RKO (cell line): ENCODE results near the gene PEMT.

ENCODE experiments used
- DNase-seq: peaks from one replicate; pipeline ENCODE4 v3.0.0-alpha.2; 2016; ENCODE audit warnings: low spot score

The PEMT gene

DNA sequence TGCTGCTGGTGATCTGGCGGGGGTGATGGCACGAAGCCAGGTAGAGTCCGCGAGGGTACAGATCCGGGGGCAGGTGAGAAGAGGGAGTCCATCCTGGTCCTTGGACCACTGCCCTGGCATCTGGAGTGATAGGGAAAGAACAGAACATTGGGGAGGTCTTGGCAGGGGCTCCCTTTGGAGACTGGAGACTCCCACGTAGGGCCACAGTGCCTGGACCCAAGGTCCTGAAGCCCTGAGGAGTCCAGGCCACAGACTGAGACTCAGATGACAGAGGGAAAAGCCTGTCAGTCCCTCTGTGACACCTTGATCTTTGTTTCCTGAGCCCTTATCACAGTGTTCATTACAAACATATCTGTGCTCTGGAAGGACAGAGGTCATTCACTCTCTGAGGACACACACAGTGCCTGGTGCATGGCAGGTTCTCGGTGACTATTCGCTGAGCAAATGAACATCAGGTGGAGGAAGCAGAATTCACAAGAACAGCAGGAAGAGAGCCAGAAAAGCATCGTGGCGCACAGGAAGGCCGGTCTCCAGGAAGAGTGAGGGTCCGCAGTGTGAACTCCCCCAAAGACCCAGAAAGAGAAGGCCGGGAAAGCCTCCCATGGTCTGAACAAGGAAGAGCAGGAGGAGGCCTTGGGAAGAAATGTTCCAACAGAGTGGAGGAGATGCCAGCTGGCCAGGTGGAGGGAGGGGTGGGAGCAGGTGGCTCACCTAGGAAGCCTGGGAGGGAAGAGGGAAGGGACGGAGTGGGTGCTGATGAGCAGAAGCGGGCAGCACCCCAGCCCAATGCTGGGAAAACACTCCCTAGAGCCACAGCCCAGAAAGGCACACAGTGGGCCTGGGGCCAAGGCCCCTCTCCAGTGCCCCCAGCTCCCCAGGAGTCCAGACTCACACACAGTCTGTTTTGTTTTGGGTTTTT lies 20.5 kb downstream of the PEMT start:
- DNase-seq: no peak

DNA sequence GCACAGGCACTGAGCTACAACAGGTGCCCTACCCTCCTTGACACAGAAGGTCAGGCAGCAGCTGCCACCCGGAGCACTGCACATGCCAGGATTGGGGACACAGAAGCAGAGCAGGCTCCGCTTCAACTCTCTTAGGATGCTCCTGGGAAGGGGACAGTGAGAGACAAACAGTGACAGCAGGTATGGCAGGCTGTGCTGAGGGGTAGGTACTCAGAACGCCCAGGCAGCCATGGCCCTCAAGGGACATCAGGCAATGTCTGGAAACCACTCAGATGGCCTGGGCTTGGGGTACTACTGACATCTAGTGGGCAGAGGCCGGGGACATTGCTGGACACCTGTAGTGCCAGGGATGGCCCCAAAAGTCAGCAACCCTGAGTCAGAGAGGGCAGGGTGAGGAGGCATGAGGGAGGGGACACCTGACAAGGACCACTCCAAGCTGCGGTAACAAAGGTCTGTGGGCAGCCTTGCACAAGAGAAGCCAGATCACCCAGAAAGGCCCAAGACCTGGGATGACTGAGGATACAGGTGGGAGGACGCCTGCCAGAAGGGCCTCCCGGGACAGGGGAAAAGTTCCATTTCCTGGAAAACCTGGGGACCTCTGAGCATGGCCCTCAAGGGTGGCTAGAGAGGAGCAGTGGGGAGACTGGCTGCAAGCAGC lies 21.2 kb downstream of the PEMT start:
- peak; percentile 17 for DNase-seq

DNA sequence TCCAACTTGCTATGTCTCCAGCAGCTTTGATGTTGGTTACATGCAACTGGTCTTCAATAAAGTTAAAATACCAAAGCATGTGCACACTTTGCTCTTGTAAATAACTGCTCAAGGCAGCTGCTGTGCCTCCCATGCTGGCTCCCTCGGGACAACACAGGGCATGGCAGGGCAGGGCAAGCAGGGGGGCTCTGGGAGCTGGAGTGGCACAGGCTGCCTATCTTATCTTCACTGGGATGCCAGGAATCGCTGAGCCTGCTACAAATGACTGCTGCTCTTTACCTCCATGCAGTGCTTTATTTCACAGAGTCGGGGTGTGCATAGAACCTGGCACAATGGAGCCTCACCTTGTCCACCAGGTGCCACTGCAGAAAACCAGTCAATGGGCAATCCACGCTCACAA lies 21.8 kb downstream of the PEMT start:
- no peak for DNase-seq

DNA sequence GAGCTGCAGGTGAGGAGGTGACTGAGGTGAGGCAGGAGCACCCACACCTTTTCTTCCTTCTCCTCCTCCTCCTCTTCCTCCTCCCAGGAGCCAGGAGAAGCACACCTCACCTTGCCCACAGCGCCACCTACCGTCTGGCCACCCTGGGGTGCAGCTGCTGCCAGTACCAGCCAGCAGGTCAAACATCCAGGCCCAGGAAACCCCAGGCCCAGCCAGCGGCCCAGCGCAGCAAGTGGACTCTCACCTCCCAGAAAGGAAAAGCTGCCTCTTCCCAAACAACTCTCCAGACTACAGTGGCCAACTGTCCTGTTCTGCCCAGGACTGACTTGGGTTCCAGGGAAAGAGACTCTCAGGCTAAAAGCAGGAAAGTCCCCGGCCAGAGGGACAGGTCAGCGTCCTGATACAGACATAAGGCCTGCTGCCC lies 22.7 kb downstream of the PEMT start:
- peak; percentile 35 for DNase-seq

DNA sequence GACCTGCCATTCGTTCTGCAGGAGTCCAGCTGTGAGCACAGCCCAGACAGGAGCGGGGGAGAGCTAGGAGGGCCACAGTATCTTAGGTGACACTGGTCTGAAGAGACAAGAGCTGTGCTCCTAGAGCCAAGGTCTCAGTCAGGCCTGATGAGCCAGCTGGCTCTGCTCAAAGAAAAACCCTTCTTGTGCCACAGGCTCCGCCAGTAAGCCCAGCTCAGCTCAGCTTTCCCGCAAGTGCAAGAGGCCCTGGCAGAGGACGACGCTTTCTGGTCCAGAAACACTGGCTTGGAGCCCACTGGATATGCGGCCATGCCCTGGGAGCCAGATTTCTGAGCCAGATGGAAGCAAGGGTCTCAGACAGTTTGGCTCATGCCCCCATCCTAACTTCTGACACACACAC lies 23.9 kb downstream of the PEMT start:
- no peak for DNase-seq

DNA sequence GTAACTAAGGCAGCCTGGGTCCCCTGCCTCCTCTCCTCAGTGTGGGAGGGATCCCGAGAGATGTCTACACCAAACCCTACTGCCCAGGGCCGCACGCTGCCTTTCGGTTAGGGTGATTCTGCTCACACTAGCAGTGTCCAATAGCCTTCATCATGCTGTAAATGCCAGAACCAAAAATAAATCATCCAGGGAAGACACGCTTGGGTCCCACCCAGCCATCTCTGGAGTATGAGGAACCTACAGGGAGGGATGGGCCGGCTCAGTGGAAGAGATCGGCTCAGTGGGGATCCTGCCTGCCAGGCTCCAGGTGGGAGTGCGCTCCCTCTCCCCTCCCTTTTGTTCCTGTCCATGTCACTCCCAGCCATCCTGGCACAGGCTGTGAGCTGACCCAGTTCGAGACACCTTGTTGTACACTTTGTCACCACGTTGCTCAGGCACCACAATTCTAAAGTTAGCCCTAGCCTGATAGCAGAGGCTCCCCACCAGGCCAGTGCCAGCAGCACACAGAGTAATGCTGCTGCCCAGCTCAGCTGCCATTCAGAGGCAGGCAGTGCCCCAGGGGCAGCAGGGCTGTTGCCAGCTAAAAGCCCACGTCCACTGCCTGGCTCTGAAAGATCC lies 24.5 kb downstream of the PEMT start:
- no peak for DNase-seq

DNA sequence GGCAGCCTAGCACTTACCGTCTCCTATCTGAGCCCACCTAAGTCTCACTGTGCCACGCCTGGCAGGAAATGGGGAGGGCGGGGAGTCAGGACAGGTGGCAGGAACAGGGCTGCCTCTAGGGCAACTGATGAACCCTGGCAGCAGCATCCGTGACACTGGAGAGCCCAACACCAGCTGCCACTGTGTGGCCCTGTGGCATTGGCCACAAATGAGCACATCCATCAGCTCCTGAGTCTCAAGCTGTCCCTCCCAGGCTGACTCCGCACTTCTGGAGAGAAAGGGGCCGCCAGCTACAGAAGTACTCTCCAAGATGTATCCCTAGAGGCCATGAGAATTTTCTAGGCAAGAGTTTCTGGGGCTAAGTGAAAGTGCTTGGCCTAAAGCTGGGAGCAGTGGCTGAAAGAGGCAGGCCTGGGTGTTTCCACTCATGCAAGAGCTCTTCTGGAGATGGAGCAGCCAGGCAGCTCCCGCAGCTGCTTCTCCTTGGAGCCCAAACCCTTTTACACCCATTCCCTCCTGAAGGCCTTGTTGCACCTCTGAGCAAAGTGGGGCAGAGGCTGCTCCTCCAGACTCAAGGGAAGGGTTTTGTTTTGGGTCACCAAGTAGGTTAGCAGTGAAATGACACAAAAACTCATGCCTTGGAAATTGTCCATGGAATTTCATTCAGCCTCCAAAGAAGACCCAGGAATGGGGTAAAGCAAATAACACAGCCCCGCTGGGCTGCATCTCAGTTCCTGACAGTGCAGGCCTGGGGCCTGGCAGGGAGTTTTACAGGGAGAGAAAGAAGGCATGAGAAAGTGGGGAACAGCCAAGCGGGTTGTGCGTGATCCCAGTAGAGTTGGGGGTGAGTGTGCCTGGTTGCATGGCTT lies 25.8 kb downstream of the PEMT start:
- no peak for DNase-seq

DNA sequence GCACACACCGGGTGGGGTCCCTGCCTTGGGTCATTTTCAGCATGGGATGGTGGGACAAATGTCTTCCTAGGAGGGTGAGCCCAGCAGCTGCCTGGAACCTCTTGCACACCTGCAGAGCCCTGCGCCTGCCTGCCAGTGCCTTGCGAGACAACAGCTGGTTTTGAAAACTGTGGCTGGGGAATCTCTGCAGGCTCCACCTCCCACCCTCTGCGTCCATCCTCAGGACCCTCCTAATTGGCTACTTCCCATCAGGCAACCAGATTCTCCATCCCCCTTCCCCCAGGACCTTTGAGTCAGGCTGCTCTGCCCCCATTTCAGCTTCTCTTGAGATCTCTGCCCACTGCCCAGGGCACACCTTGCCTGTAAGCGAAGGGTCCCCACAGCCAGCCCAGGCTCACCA lies 26.6 kb downstream of the PEMT start:
- no peak for DNase-seq

DNA sequence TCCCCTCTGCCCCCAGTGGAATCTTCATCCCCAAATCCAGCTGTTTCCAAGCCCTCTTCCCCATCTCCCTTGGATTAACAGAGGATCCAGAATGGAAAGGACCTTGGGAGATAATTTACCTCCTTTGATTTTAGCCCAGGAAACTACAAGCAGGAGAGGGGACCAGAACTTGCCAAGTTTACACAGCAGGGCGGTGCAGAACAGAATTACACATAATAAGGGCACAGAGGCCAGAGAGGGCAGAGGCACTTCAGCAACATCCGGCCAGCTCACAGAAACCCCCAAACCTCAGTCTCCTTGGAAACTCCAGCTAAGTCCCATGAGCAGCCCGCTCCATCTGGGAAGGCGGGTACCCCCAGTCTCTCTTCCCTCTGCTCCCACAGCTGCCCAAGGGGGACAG lies 27.2 kb downstream of the PEMT start:
- no peak for DNase-seq

DNA sequence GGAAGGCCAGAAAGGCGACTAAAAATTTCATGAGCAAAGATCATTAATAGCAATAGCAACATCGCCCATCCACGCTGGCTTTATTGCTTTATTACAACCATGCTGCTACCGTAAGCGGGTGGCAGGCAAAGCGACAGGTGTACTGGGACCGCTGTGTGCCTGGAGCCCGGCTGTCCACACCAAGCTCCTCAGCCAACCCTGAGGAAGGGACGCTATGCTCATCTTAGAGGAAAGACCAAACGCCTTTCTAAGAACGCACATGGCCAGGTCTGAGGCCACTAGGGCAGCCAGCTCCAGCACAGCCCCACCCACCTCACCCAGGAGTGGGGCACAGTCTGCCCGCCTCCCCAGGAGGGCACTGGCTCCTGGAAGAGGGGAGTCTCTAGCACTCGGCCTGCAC lies 28.0 kb downstream of the PEMT start:
- DNase-seq: no peak

DNA sequence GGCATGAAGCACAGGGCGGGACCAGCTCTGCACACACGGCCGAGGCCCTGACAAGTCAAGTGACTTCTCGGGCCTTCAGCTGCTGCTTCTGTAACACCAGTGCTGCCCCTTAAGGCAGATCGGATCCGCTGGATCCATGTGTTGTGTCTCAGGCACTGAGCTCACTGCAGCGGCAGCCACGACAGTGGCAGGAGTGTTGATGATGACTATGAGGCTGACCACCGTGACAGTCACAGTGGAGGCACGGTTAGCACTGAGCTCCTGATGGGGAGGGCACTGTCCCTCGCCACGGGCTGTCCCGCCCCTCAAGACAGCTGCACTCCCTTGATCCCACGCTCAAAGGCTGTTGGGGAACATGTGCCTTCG lies 29.4 kb downstream of the PEMT start:
- no peak for DNase-seq

DNA sequence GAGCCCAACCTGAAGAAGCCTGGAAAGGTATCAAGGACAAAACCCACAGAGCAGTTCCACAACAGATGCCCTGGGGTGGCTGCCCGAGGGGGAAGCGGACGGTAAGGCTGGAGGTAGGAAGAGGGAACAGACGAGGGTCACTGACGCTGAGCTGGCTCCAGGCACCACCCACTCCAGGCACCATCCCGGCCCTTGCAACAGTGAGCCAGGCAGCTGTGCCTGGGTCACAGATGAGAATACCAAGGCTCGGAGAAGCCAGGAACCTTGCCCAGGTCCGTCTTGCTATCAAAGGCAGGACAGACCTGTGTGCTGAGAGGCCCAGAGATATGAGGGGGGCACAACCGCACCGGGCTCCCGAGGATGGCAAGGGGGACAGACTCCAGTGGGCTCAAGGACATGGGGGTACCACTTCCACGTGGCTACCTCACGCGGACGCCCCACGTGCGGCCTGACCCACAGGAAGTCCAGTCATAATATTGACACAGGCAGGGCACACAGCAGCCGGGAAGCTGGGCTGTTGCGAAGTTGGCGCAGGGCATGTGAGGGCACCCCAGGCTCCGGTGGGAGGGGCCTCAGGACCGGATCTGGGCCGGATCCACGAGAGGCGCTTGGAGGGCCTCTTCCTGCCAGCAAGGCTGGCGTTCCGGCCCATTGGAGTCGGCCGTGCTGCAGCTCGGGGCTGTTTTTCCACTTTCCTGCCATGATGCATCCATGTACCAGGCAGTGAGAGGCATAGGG lies 29.9 kb downstream of the PEMT start:
- no peak for DNase-seq

DNA sequence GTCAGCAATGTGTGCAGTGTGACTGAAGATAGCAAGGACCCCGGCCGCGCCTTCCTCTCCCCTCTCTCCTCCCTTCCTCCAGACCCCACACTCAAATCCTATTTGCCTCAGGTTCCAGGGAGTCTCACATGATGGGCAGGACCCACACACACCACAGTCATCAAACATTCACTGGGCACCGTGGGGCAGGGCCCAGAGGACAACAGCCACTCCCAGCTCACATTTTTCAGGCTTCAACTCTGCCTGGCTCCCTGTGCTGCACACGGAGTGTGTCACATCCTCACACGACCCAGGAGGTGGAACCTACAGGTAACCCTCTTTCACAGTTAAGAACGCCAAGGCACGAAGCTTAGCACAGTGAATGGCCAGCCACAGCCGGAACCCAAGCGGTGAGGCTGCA lies 30.5 kb downstream of the PEMT start:
- no peak for DNase-seq

DNA sequence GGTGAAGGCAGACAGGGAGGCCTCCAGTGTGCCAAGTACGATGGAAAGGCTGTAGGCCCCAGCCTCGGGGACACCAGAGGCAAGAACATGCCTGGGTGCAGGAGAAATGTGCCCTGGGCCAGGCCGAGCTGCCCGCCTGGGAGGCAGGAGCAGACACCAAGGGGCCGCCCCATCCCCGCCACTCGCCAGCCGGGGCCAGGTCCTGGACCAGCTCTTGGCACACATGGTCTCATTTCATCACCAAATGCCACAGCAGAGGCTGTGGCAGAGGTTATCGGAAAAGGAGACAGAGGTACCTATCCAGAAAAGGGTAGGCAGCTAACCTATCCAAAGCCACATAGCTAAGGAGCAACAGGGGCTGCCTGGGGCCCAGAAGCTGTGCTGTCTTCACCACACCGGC lies 31.3 kb downstream of the PEMT start:
- no peak for DNase-seq

DNA sequence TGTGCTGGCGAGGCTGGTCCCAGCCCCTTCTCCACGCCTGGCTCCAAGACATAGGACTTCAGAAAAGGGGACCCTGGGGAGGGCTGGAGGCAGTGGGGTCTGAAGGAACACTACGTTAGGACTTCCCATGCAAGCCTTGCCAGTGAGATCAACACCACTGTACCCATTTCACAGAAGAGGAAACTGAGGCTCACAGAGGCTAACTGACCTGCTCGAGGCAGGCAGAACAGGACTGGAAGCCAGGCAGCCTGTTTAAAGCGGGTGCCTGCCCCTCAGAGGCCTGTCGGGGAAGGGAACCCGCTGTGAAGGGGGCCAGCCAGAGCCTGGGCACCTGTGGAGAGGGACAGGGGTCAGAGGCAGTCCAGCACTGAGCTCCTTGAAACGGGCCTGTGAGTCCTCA lies 32.3 kb downstream of the PEMT start:
- no peak for DNase-seq

DNA sequence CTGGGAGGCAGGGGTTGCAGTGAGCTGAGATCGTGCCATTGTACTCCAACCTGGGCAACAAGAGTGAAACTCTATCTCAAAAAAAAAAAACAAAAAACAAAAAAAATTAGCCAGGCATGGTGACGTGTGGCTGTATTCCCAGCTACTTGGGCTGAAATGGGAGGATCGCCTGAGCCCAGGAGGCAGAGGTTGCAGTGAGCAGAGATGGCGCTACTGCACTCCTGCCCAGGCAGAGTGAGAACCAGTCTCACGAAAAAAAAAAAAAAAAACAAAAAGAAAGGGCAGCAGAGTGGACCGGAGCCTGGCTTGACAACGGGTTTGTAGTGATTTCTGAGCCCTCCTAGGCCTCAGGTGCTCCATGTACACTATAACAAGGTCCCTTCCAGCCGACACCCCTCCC lies 33.1 kb downstream of the PEMT start:
- DNase-seq: no peak

DNA sequence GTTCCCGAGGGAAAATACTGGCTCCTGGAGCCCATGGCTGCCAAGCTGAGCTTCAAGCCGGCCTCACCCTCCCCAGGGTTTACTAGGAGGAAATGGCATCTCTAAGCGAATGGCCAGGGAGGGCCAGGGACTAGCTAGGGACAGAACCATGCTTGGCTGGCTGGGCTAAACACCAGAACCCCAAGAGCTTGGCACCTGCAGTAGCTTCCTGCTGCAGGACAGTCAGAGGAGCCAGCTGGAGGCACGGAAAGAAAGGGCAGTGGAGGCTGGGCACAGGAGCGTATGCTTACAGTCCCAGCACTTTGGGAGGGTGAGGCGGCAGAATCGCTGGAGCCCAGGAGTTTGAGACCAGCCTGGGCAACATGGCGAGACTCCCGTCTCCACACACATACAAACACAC lies 33.7 kb downstream of the PEMT start:
- DNase-seq: no peak

DNA sequence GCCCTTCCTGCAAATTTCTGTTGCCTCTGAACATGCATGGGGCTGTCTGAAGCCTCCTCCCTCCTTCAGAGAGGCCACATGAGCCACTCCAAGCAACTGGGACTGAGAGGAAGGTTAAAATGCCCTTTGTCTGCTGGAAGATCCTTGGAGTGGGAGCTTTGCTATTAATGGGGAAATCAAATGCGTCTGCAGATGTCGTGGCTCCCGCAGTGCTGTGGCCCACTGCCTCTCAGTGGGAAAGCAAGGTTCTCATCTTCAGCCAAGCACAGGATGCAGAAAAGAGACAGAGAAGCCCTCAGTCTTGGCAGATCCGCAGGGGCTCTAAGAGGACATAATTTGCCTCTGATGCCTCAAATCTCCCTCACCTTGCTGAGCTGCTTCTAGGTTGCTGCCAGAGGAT lies 34.8 kb downstream of the PEMT start:
- no peak for DNase-seq

DNA sequence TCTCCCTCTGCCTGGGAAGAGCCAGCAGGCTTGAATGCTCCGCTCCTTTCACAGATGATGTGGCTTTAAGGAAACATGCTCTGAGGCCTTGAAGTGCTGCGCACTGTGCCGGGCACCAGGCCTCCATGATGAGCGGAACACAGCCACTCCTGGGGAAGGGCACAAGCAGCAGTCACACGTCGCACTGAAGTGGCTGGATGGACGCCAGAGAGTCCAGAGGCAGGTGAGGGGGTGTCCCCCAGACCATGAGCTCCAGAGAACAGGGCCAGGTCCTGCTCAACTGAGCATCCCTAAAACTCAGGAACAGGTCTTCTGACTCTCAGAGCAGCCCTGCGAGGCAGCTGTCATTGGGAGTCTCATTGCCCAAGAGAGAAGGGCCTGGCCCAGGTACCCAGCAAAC lies 35.6 kb downstream of the PEMT start:
- DNase-seq: no peak

DNA sequence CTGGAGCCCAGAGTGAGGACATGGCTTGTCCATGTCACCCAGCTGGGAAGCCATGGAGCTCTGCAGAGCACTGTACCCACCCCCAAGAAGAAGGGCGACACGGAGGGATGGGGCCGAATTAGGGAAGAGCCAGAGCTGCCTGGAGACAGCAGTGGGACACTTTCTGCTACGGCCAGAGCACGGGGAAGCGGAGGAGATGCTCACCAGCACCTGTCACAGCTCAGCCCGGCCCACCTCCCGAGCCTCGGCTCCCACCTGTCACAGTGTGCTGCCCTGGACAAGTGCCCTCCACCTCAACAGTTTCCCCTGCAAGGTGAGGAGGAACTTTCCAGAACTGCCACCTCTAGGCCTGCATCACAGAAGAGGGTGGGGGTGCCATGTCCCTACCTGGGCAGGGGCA lies 36.4 kb downstream of the PEMT start:
- DNase-seq: no peak

DNA sequence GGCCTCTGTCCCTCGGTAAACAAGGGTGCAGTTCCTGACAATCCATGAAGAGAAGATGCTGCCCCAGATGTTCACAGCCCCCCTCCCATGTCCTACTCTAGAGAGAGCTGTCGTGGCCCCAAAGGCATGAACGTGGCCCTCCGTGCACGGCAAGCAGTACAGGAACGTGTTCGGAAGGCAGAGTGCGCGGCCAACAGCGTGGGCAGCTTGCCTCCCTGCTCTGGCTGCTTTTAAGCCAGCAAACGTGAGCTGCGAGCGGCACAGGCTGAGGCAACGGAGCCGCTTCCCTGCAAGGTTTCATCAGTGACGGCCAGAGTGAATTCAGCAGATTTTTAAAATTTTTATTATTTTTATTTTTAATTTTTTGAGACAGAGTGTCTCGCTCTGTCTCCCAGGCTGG lies 37.2 kb downstream of the PEMT start:
- DNase-seq: no peak
